ENCODE results near the gene PSMA6.

GRCh38 chr14:35333797-35334743 is 41.9 kb downstream of the PSMA6 start:
- TF ChIP-seq CTCF (optimal IDR thresholded peaks at IDR 0.05 in 1 of 3, IDR thresholded peaks at IDR 0.05 in 1 of 3, conservative IDR thresholded peaks at IDR 0.05 in 1 of 3; ENCODE audit: extremely low read depth in 1 of 3, insufficient read depth in 2 of 3, low read length in 3 of 3): no peak
- no peak for TF ChIP-seq EZH2 (IDR thresholded peaks at IDR 0.05; ENCODE audit: low read length)
